ENCODE data around the gene LYL1. TPM values are rescaled to one million over a fixed set of nuclear protein-coding genes. Genes with fewer than 3 reads are reported as not detected.

The LYL1 gene
- total and polyA plus RNA-seq, 9 of the 15 experiments (the other 6 are each of a cell fraction or from before 2014, with no cell fraction given) = 1.3 to 266 (median 34.0) TPM

GRCh38 chr19:13102666-13103580 is at the start of gene LYL1 (continued):
- peak; percentile 80 for TF ChIP-seq GABPB1 (CRISPR knock-in tag; IDR thresholded peaks at IDR 0.05)
- TF ChIP-seq ELF2 (CRISPR knock-in tag; IDR thresholded peaks at IDR 0.05) = no peak
- TF ChIP-seq THAP7 (CRISPR knock-in tag; IDR thresholded peaks at IDR 0.05) = peak; percentile 28; the same call in 1 of the 2 replicates
- peak; percentile 89 for TF ChIP-seq SP1 (CRISPR knock-in tag; IDR thresholded peaks at IDR 0.05)
- peak; percentile 98 for TF ChIP-seq ZBTB7A (IDR thresholded peaks at IDR 0.05; ENCODE audit: borderline replicate concordance, control insufficient read depth, low read depth, low read length)
- peak; percentile 93; the same call in 1 of the 2 replicates for TF ChIP-seq CC2D1A (IDR thresholded peaks at IDR 0.05)
- peak; percentile 98 for TF ChIP-seq PML (IDR thresholded peaks at IDR 0.05; ENCODE audit: low read length)
- TF ChIP-seq NR4A1 (CRISPR knock-in tag; IDR thresholded peaks at IDR 0.05) = no peak
- peak; percentile 83 for TF ChIP-seq NR4A1 (tag; IDR thresholded peaks at IDR 0.05)
- TF ChIP-seq EGR1 (conservative IDR thresholded peaks at IDR 0.05) = peak; percentile 92
- TF ChIP-seq ZFP36 (IDR thresholded peaks at IDR 0.05; ENCODE audit: low read depth, low read length, partially characterized antibody) = peak; percentile 7
- no peak for TF ChIP-seq XRCC4 (IDR thresholded peaks at IDR 0.05; ENCODE audit: extremely low read depth, insufficient read depth, insufficient read length)
- TF ChIP-seq POLR2AphosphoS2 (IDR thresholded peaks at IDR 0.05; ENCODE audit: low read length) = peak; percentile 10; the same call in 1 of the 2 replicates
- TF ChIP-seq NONO (IDR thresholded peaks at IDR 0.05; ENCODE audit: low read depth in 2 of 2, low read length in 1 of 2) = peak in 1 of 2 experiments; percentile 97; a peak in 3 of 4 replicates
- TF ChIP-seq NFRKB (IDR thresholded peaks at IDR 0.05; ENCODE audit: low read depth) = peak; percentile 85
- TF ChIP-seq CBFB (CRISPR knock-in tag; IDR thresholded peaks at IDR 0.05) = peak; percentile 54; the same call in 1 of the 2 replicates
- TF ChIP-seq SIN3A (IDR thresholded peaks at IDR 0.05; ENCODE audit: borderline replicate concordance in 2 of 2, control insufficient read depth in 1 of 2, low read depth in 2 of 2, low read length in 2 of 2) = peak; percentile 71 to 72; a peak in 2 of 4 replicates
- TF ChIP-seq CREB3L1 (IDR thresholded peaks at IDR 0.05; ENCODE audit: borderline replicate concordance, low read depth) = no peak; the same call in 1 of the 2 replicates
- peak; percentile 68; the same call in 1 of the 2 replicates for TF ChIP-seq HNRNPL (IDR thresholded peaks at IDR 0.05; ENCODE audit: low read depth, low read length)
- no peak; the same call in 1 of the 2 replicates for TF ChIP-seq CHAMP1 (IDR thresholded peaks at IDR 0.05)
- no peak for TF ChIP-seq NCOA2 (IDR thresholded peaks at IDR 0.05; ENCODE audit: partially characterized antibody in 2 of 2)
- peak; percentile 74; the same call in 1 of the 2 replicates for TF ChIP-seq ZNF175 (CRISPR knock-in tag; IDR thresholded peaks at IDR 0.05; ENCODE audit: low read depth)
- peak; percentile 34; the same call in 1 of the 2 replicates for TF ChIP-seq ZNF79 (CRISPR knock-in tag; IDR thresholded peaks at IDR 0.05; ENCODE audit: low read depth)
- no peak for TF ChIP-seq LARP7 (IDR thresholded peaks at IDR 0.05)

Data from K562 (cell line).